H1 (cell line): ENCODE measurements around the gene DHRS4L2.
"Not testable (repeated sequence)": the region's sequence is repeated elsewhere in the genome, so short reads cannot be mapped to it uniquely, and the experiment has no call there.

ENCODE experiments used
- JUND ChIP-seq: IDR thresholded peaks from 2 replicates; pipeline ENCODE4 v1.6.1; 2011; ENCODE audit warnings: mild to moderate bottlenecking, improper control_type of control experiment, low read length
- POLR2A ChIP-seq, 2 experiments: IDR thresholded peaks; 1 replicate in 1 of 2; 2 replicates in 1 of 2; pipeline ENCODE4 v1.6.1; 2011; ENCODE audit warnings: low read depth in 2 of 2, low read length in 2 of 2, mild to moderate bottlenecking in 2 of 2; ENCODE audit errors: control extremely low read depth in 1 of 2

DNA sequence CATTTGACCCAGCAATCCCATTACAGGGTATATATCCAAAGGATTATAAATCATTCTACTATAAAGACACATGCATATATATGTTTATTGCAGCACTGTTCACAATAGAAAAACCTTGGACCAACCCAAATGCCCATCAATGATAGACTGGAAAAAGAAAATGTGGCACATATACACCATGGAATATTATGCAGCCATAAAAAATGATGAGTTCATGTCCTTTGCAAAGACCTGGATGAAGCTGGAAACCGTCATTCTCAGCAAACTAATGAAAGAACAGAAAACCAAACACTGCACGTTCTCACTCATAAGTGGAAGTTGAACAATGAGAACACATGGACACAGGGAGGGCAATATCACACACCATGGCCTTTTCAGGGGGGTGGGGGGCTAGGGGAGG is 39.7 kb upstream of the DHRS4L2 start:
- TF ChIP-seq POLR2A (IDR thresholded peaks at IDR 0.05; ENCODE audit: control extremely low read depth in 1 of 2, low read depth in 2 of 2, low read length in 2 of 2); JUND: not testable (repeated sequence)
